HG02884 (cell line): ENCODE measurements around the gene SSTR4.

ENCODE experiments used
- ATAC-seq: cut with Tn5 transposase; IDR thresholded peaks from one replicate; pipeline ENCODE4 v1.9.1; 2021; ENCODE audit warnings: mild to moderate bottlenecking, moderate library complexity; ENCODE audit not compliant: unreplicated experiment

Gene SSTR4

GRCh38 chr20:23063168-23063567 is 28.1 kb downstream of the SSTR4 start:
- no peak for ATAC-seq

GRCh38 chr20:23063581-23063980 is 28.5 kb downstream of the SSTR4 start:
- no peak for ATAC-seq

- ATAC-seq, result no peak
Observed at GRCh38 chr20:23065266-23066201, 30.4 kb downstream of the SSTR4 start.

- no peak for ATAC-seq
Observed at GRCh38 chr20:23066772-23067171, 31.7 kb downstream of the SSTR4 start.

- no peak for ATAC-seq
Observed at GRCh38 chr20:23068283-23068682, 33.2 kb downstream of the SSTR4 start.

- ATAC-seq, result no peak
Observed at GRCh38 chr20:23069108-23069507, 34.0 kb downstream of the SSTR4 start.

GRCh38 chr20:23071398-23071797 is 36.3 kb downstream of the SSTR4 start:
- no peak for ATAC-seq

- ATAC-seq, result no peak
Observed at GRCh38 chr20:23071996-23072395, 36.9 kb downstream of the SSTR4 start.

- ATAC-seq, result no peak
Observed at GRCh38 chr20:23072892-23073586, 37.9 kb downstream of the SSTR4 start.

GRCh38 chr20:23074052-23074451 is 38.9 kb downstream of the SSTR4 start:
- no peak for ATAC-seq

- no peak for ATAC-seq
Observed at GRCh38 chr20:23077277-23077676, 42.2 kb downstream of the SSTR4 start.

- no peak for ATAC-seq
Observed at GRCh38 chr20:23078351-23079015, 43.4 kb downstream of the SSTR4 start.

- ATAC-seq, result no peak
Observed at GRCh38 chr20:23079016-23079351, 43.9 kb downstream of the SSTR4 start.

- no peak for ATAC-seq
Observed at GRCh38 chr20:23079926-23080325, 44.8 kb downstream of the SSTR4 start.

- ATAC-seq, result no peak
Observed at GRCh38 chr20:23080521-23080920, 45.4 kb downstream of the SSTR4 start.

- no peak for ATAC-seq
Observed at GRCh38 chr20:23081263-23081819, 46.2 kb downstream of the SSTR4 start.

GRCh38 chr20:23082846-23083552 is 47.9 kb downstream of the SSTR4 start:
- ATAC-seq, result no peak

GRCh38 chr20:23083553-23084220 is 48.6 kb downstream of the SSTR4 start:
- no peak for ATAC-seq

GRCh38 chr20:23084282-23084844 is 49.3 kb downstream of the SSTR4 start:
- no peak for ATAC-seq

- no peak for ATAC-seq
Observed at GRCh38 chr20:23084845-23085365, 49.8 kb downstream of the SSTR4 start.
